Bladder microvascular endothelial cell (primary cell): ENCODE data around the gene SCAND1. TPM values are rescaled to one million over a fixed set of nuclear protein-coding genes. Genes with fewer than 3 reads are reported as not detected.

Experiments used
- total RNA-seq: library from RNA; depleted of rRNA; stranded (reverse); fragments of >200 nt; gene quantifications from 2 replicates; pipeline ENCODE4 v1.2.3, GENCODE V29; 2014

SCAND1 gene
- 35.3 and 54.9 TPM in 2 replicates for total RNA-seq

DNA sequence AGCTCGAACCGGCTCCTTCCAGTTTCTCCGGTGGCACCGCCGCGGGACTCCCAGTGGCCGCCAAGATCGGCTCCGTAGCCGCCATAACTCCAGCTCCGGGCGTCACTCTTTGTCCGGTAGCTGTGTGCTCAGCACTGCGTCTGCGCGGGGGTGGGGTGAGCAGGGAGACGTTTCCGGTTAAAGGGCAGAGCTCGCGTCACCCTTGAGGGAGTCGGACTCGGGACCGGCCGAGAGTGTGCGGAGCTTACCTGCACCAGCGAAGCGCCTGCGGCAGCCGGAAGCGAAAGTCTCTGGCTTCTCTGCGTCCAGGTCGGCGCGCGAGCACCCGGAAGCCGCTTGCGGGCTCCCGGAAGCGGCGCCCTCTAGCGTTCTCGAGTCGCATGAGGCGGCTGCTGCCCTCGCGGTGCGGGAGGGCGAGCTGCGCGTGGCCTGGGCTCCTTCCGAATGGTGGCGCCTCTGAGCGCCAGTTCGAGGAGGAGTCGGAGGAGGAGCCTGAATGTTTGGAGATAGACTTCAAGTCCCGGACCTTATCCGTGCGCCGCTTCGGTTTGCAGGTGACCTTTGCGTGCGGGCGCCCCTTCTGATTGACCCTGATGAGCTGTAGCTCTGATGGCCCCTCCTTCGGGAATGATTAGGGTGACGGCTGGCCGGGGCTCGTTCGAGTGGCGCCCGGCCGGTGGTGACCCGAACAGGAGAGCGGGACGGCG lies at the start of gene SCAND1:
Gene SCAND1, minus strand, starts transcription at position 303 of the 707 bp plus-strand sequence. Its CDS starts 218 bp downstream, at position 85.

DNA sequence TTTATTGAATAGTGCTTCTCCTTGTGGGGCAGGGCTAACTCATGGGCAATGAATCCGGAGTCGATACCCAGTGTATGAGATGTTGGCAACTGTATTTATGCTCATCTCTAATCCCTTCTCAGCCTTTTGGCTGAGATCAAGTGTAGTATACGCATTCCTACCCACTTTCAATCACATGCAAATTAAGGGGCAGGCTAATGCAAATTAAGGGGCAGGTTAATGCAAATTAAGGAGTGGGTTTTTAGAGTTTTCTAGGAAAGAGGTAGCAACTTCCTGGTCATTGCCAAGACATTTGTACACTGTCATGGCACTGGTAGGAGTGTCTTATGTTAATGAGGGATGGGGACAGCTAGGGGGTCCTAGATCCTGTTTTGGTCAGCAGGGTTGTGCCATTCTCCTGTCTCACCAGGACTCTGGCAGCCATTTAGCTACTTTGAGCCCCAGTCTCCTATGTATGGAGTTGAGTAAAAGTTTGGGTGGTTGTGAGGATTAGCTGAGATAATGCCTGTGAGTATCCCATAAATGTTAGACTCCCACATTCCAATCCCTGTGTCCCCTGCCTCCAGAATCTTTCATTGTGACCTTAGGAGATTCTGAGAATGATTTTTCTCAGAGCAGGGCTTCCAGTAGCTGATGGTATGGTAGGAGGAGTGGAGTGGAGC lies 13.8 kb upstream of the SCAND1 start, which contains the start of gene CNBD2:
Gene CNBD2, plus strand, starts transcription at position 612 of the 662 bp plus-strand sequence. CDS start 173 bp downstream, outside the sequence.

Other genes with a start within 250 kb of the SCAND1 start
- gene RBM39, start 212.2 kb downstream of the SCAND1 start, total RNA-seq: 244 and 463 TPM in 2 replicates
- 21.9 and 39.6 TPM in 2 replicates for gene PHF20, start 182.5 kb downstream of the SCAND1 start, total RNA-seq
- gene CNBD2, start 14.1 kb upstream of the SCAND1 start, total RNA-seq: 3.4 TPM in 2 replicates
- 3.7 and 19.9 TPM in 2 replicates for gene EPB41L1, start 200.2 kb upstream of the SCAND1 start, total RNA-seq